SK-N-SH (cell line): ENCODE results near the gene CTNNB1.

Experiments used
- CTCF ChIP-seq: fragments of 200-600 bp; sonication (generic); IDR thresholded peaks from 2 replicates; pipeline ENCODE4 v1.6.1; 2017; ENCODE audit warnings: antibody characterized with exemption, mild to moderate bottlenecking, moderate library complexity
- ELF1 ChIP-seq: IDR thresholded peaks from 2 replicates; pipeline ENCODE4 v1.4.0; 2012
- EP300 ChIP-seq, 2 experiments: IDR thresholded peaks; 2 replicates each; pipeline versions ENCODE4 v1.4.0 to v1.6.1; 2012; ENCODE audit warnings: borderline replicate concordance in 1 of 2, low read depth in 1 of 2, low read length in 1 of 2
- GABPA ChIP-seq: IDR thresholded peaks from 2 replicates; pipeline ENCODE4 v1.4.0; 2012; ENCODE audit warnings: low read depth, mild to moderate bottlenecking
- GATA2 ChIP-seq: sonication (generic); formaldehyde crosslinking; IDR thresholded peaks from 2 replicates; pipeline ENCODE4 v1.5.0; 2020; ENCODE audit warnings: mild to moderate bottlenecking, missing genetic modification reagents
- JUND ChIP-seq: IDR thresholded peaks from 2 replicates; pipeline ENCODE4 v1.4.0; 2012
- PBX3 ChIP-seq: IDR thresholded peaks from 2 replicates; pipeline ENCODE4; 2012
- POLR2AphosphoS5 ChIP-seq: IDR thresholded peaks from 2 replicates; pipeline ENCODE4 v1.6.1; 2012; ENCODE audit warnings: low read depth, low read length
- RAD21 ChIP-seq: IDR thresholded peaks from 2 replicates; pipeline ENCODE4 v1.6.1; 2012; ENCODE audit warnings: mild to moderate bottlenecking, low read length
- RCOR1 ChIP-seq: fragments of 150-350 bp; IDR thresholded peaks from 2 replicates; pipeline ENCODE4 v1.6.1; 2017; ENCODE audit warnings: antibody characterized with exemption, low read length
- USF1 ChIP-seq: IDR thresholded peaks from 2 replicates; pipeline ENCODE4 v1.4.0; 2012; ENCODE audit warnings: low read depth, borderline replicate concordance
- YY1 ChIP-seq: IDR thresholded peaks from 2 replicates; pipeline ENCODE4 v1.4.0; 2012; ENCODE audit warnings: low read depth, mild to moderate bottlenecking

- TF ChIP-seq CTCF (no peak), POLR2AphosphoS5 (no peak), JUND (no peak), YY1 (no peak), USF1 (no peak), RCOR1 (no peak), GABPA (no peak), EP300 (IDR thresholded peaks at IDR 0.05; ENCODE audit: borderline replicate concordance in 1 of 2, low read depth in 1 of 2, low read length in 1 of 2) (no peak), GATA2 (CRISPR knock-in tag) (no peak), PBX3 (no peak), RAD21 (no peak), ELF1 (no peak)
Observed at GRCh38 chr3:41205591-41205990, 6.3 kb downstream of the CTNNB1 start.
